H1 (cell line): Measurements from ENCODE around the gene JPH3.
A peak's percentile ranks its signal among the peaks of the same experiment; 100 is the strongest.

Experiments
- ASH2L ChIP-seq: fragments of 200-600, 300-600 bp; sonication (generic); IDR thresholded peaks from one replicate; pipeline ENCODE4 v1.7.1; 2017; ENCODE audit warnings: low read length
- CEBPB ChIP-seq: IDR thresholded peaks from 2 replicates; pipeline ENCODE4 v1.6.1; 2012; ENCODE audit warnings: low read depth, low read length
- CHD2 ChIP-seq: IDR thresholded peaks from 2 replicates; pipeline ENCODE4 v1.6.1; 2012; ENCODE audit warnings: low read length, improper control_type of control experiment
- EP300 ChIP-seq, 2 experiments: IDR thresholded peaks; 1 replicate in 1 of 2; 2 replicates in 1 of 2; pipeline ENCODE4 v1.6.1; 2011 to 2012; ENCODE audit warnings: low read depth in 2 of 2, low read length in 2 of 2, mild to moderate bottlenecking in 2 of 2, borderline replicate concordance in 1 of 2, inconsistent platforms in 1 of 2, moderate library complexity in 1 of 2
- EZH2 ChIP-seq: fragments of 200-600 bp; sonication (generic); IDR thresholded peaks from 2 replicates; pipeline ENCODE4 v1.7.1; 2012; ENCODE audit warnings: low read depth, mild to moderate bottlenecking, moderate library complexity, low read length, inconsistent platforms; ENCODE audit not compliant: severe bottlenecking
- HDAC2 ChIP-seq, 2 experiments: fragments of 300-600 bp in 1 of 2; sonication (generic) in 1 of 2; IDR thresholded peaks; 2 replicates each; pipeline ENCODE4 v1.6.1; 2011 to 2012; ENCODE audit warnings: low read depth in 2 of 2, low read length in 2 of 2, mild to moderate bottlenecking in 2 of 2, moderate library complexity in 2 of 2, borderline replicate concordance in 1 of 2, inconsistent platforms in 1 of 2
- MAFK ChIP-seq: IDR thresholded peaks from 2 replicates; pipeline ENCODE4 v1.6.1; 2012; ENCODE audit warnings: low read depth, mild to moderate bottlenecking, improper control_type of control experiment, low read length
- NRF1 ChIP-seq: IDR thresholded peaks from 2 replicates; pipeline ENCODE4 v1.6.1; 2011; ENCODE audit warnings: mild to moderate bottlenecking, low read depth, low read length, improper control_type of control experiment
- POLR2AphosphoS5 ChIP-seq: IDR thresholded peaks from 2 replicates; pipeline ENCODE4 v1.6.1; 2011; ENCODE audit warnings: low read depth, low read length
- TAF1 ChIP-seq: IDR thresholded peaks from 2 replicates; pipeline ENCODE4 v1.6.1; 2011; ENCODE audit warnings: mild to moderate bottlenecking, low read depth, low read length
- TBP ChIP-seq: IDR thresholded peaks from 2 replicates; pipeline ENCODE4 v1.6.1; 2011; ENCODE audit warnings: low read depth, low read length, improper control_type of control experiment
- TF ChIP-seq, protein P1 (sequence below), 3 experiments: IDR thresholded peaks; 1 replicate in 2 of 3; 2 replicates in 1 of 3; pipeline versions ENCODE4 v1.5.1 to v1.6.1; 2011; ENCODE audit warnings: low read length in 3 of 3, mild to moderate bottlenecking in 3 of 3, inconsistent platforms in 2 of 3, low read depth in 1 of 3, moderate library complexity in 1 of 3; ENCODE audit not compliant: insufficient read depth in 1 of 3; ENCODE audit errors: control extremely low read depth in 1 of 3

DNA sequence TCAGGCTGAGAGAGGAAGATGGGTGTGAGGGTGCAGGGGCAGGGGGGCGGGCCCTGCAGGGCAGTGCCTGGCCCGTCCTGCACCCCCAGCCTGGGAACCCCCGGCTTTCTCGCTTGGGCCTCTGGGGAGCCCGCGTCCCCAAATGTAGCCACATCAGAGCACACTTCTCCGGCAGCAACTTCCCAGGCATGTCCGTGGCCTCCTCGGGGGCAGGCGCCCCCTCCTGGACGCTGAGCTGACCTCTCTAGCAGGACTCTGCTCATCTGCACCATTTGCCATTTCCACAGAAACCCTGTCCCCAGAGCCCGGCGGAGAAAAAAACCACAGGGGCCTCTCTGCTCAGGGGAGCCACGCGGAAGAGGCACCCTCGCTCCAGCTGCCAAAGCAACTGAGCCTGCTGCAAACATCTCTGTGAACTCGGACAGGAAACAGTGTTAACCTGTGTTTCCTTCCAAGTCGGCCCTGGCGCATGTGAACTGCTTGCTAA, 100.1 kb downstream of the JPH3 start:
- TF ChIP-seq, protein P1, sequence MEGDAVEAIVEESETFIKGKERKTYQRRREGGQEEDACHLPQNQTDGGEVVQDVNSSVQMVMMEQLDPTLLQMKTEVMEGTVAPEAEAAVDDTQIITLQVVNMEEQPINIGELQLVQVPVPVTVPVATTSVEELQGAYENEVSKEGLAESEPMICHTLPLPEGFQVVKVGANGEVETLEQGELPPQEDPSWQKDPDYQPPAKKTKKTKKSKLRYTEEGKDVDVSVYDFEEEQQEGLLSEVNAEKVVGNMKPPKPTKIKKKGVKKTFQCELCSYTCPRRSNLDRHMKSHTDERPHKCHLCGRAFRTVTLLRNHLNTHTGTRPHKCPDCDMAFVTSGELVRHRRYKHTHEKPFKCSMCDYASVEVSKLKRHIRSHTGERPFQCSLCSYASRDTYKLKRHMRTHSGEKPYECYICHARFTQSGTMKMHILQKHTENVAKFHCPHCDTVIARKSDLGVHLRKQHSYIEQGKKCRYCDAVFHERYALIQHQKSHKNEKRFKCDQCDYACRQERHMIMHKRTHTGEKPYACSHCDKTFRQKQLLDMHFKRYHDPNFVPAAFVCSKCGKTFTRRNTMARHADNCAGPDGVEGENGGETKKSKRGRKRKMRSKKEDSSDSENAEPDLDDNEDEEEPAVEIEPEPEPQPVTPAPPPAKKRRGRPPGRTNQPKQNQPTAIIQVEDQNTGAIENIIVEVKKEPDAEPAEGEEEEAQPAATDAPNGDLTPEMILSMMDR (IDR thresholded peaks at IDR 0.05; ENCODE audit: control extremely low read depth in 1 of 3, insufficient read depth in 1 of 3, low read depth in 1 of 3, low read length in 3 of 3): peak; percentile 77 to 80 (median 77)
- TF ChIP-seq ASH2L: no peak
- TF ChIP-seq HDAC2 (IDR thresholded peaks at IDR 0.05; ENCODE audit: borderline replicate concordance in 1 of 2, low read depth in 2 of 2, low read length in 2 of 2): 0 out of 4 replicates have a peak, but pooled peaks of 1 of the 2 experiments have one; percentile 46
- TF ChIP-seq CEBPB: no peak
- TF ChIP-seq TAF1: no peak
- TF ChIP-seq EZH2: no peak
- no peak for TF ChIP-seq EP300 (IDR thresholded peaks at IDR 0.05; ENCODE audit: borderline replicate concordance in 1 of 2, low read depth in 2 of 2, low read length in 2 of 2)
- no peak for TF ChIP-seq MAFK
- no peak for TF ChIP-seq CHD2
- no peak for TF ChIP-seq POLR2AphosphoS5
- no peak for TF ChIP-seq NRF1
- TF ChIP-seq TBP: no peak
